HPDE6-E6E7 (cell line): ENCODE data around the gene SUPT20H.

Experiments used
- DNase-seq: peaks from one replicate; pipeline ENCODE4 v3.0.0; 2011; ENCODE audit warnings: missing footprints; ENCODE audit errors: extremely low spot score

Gene SUPT20H

GRCh38 chr13:37058910-37059847 lies at the start of gene SUPT20H:
Gene SUPT20H (minus strand): TSS chr13:37059688. CDS start chr13:37051490, 8,198 bp downstream.
- peak; percentile 47 for DNase-seq

- no peak for DNase-seq
These were observed 49.7 kb upstream of the SUPT20H start for GRCh38 chr13:37109051-37109678.

- DNase-seq = no peak
These were observed 48.4 kb upstream of the SUPT20H start for GRCh38 chr13:37107868-37108267.

- DNase-seq = no peak
These were observed 48.0 kb upstream of the SUPT20H start for GRCh38 chr13:37107456-37107855.

- DNase-seq = no peak
These were observed 47.2 kb upstream of the SUPT20H start for GRCh38 chr13:37106642-37107041.

GRCh38 chr13:37105251-37105714 lies 45.8 kb upstream of the SUPT20H start, which contains the start of gene CSNK1A1L:
Gene CSNK1A1L (minus strand): TSS chr13:37105664. CDS start chr13:37105256, 408 bp downstream.
- no peak for DNase-seq

GRCh38 chr13:37102896-37103295 lies 43.4 kb upstream of the SUPT20H start:
- DNase-seq = no peak

- DNase-seq = no peak
These were observed 41.7 kb upstream of the SUPT20H start for GRCh38 chr13:37101201-37101600.

GRCh38 chr13:37100731-37101130 lies 41.2 kb upstream of the SUPT20H start:
- no peak for DNase-seq

GRCh38 chr13:37097076-37097475 lies 37.6 kb upstream of the SUPT20H start:
- no peak for DNase-seq

- no peak for DNase-seq
These were observed 35.4 kb upstream of the SUPT20H start for GRCh38 chr13:37094840-37095239.

GRCh38 chr13:37094099-37094498 lies 34.6 kb upstream of the SUPT20H start:
- no peak for DNase-seq

- no peak for DNase-seq
These were observed 32.3 kb upstream of the SUPT20H start for GRCh38 chr13:37091835-37092234.

GRCh38 chr13:37090912-37091311 lies 31.4 kb upstream of the SUPT20H start:
- no peak for DNase-seq

- no peak for DNase-seq
These were observed 30.0 kb upstream of the SUPT20H start for GRCh38 chr13:37089495-37089894.

- no peak for DNase-seq
These were observed 28.0 kb upstream of the SUPT20H start for GRCh38 chr13:37087486-37087885.

GRCh38 chr13:37085606-37086005 lies 26.1 kb upstream of the SUPT20H start:
- DNase-seq = no peak

- DNase-seq = no peak
These were observed 17.3 kb upstream of the SUPT20H start for GRCh38 chr13:37076818-37077217.

- DNase-seq = no peak
These were observed 15.7 kb upstream of the SUPT20H start for GRCh38 chr13:37075164-37075563.

GRCh38 chr13:37074703-37075102 lies 15.2 kb upstream of the SUPT20H start:
- no peak for DNase-seq

- no peak for DNase-seq
These were observed 12.5 kb upstream of the SUPT20H start for GRCh38 chr13:37072024-37072423.

- no peak for DNase-seq
These were observed 11.5 kb upstream of the SUPT20H start for GRCh38 chr13:37070956-37071355.
